H1 (cell line): ENCODE measurements around the gene FOSL2. TPM values are rescaled to one million over a fixed set of nuclear protein-coding genes. Genes with fewer than 3 reads are reported as not detected.

ENCODE experiments used
- CTCF ChIA-PET: fragments of 300-600 bp; sonication (Branson Sonifier 250); formaldehyde crosslinking; loops from one replicate; lab custom pipeline; 2021; ENCODE audit not compliant: partially characterized antibody; lab: Charles Lee
- POLR2A ChIA-PET: fragments of 300-600 bp; sonication (Branson Sonifier 250); formaldehyde crosslinking; loops from one replicate; lab custom pipeline; 2021; ENCODE audit warnings: inconsistent platforms; ENCODE audit not compliant: partially characterized antibody; lab: Charles Lee
- DNase-seq, 2 experiments: peaks; one replicate each; pipeline versions ENCODE4 v3.0.0 to v3.0.0-alpha.2; 2010 to 2022; ENCODE audit warnings: low spot score in 2 of 2, low read depth in 1 of 2, mixed read lengths in 1 of 2
- FAIRE-seq: peaks from 2 replicates; lab custom pipeline; 2011; peaks lifted over from hg19 to GRCh38; lab: Jason Lieb, UNC
- H2AFZ ChIP-seq: 2 replicates; pipeline ENCODE4 v1.8.1; 2012; ENCODE audit warnings: low read length, inconsistent platforms
- H2AK5ac ChIP-seq: 2 replicates; pipeline ENCODE4 v1.6.1; 2013; ENCODE audit warnings: low read depth, low read length
- H2BK120ac ChIP-seq: replicated peaks from 2 replicates; pipeline ENCODE3; 2013; ENCODE audit warnings: low read depth, low read length, inconsistent platforms
- H2BK12ac ChIP-seq: 2 replicates; pipeline ENCODE4 v1.6.1; 2013; ENCODE audit warnings: low read depth, low read length
- H2BK15ac ChIP-seq: 2 replicates; pipeline ENCODE4 v1.6.1; 2013; ENCODE audit warnings: low read length
- H2BK20ac ChIP-seq: 2 replicates; pipeline ENCODE4 v1.6.1; 2013; ENCODE audit warnings: low read length
- H2BK5ac ChIP-seq: 2 replicates; pipeline ENCODE4 v1.6.1; 2013; ENCODE audit warnings: low read depth, low read length
- H3K14ac ChIP-seq: 2 replicates; pipeline ENCODE4 v1.6.1; 2013; ENCODE audit warnings: inconsistent platforms; ENCODE audit not compliant: insufficient read length
- H3K18ac ChIP-seq: 2 replicates; pipeline ENCODE4 v1.6.1; 2013; ENCODE audit warnings: low read length; ENCODE audit errors: extremely low read depth
- H3K23ac ChIP-seq: 2 replicates; pipeline ENCODE4 v1.6.1; 2013; ENCODE audit warnings: inconsistent platforms; ENCODE audit not compliant: insufficient read length
- H3K23me2 ChIP-seq: 2 replicates; pipeline ENCODE4 v1.6.1; 2013; ENCODE audit warnings: low read depth, low read length
- H3K27ac ChIP-seq: 2 replicates; pipeline ENCODE4 v1.6.1; 2011; ENCODE audit warnings: low read depth, low read length, inconsistent platforms
- H3K27me3 ChIP-seq, 4 experiments: replicated peaks in 1 of 4; 1 replicate in 1 of 4; 2 replicates in 3 of 4; pipeline versions ENCODE4 v1.6.1 to v1.8.1; 2011 to 2013; ENCODE audit warnings: low read length in 3 of 4, mild to moderate bottlenecking in 3 of 4, inconsistent platforms in 2 of 4, mixed read lengths in 2 of 4, moderate library complexity in 1 of 4; ENCODE audit not compliant: control insufficient read depth in 3 of 4, insufficient read depth in 3 of 4; ENCODE audit errors: extremely low read depth in 1 of 4
- H3K36me3 ChIP-seq, 4 experiments: 2 replicates each; pipeline versions ENCODE4 v1.6.1 to v1.8.1; 2011 to 2013; ENCODE audit warnings: mild to moderate bottlenecking in 4 of 4, low read length in 3 of 4, moderate library complexity in 2 of 4, control low read depth in 1 of 4, inconsistent platforms in 1 of 4; ENCODE audit not compliant: insufficient read depth in 4 of 4, control insufficient read depth in 2 of 4
- H3K4ac ChIP-seq: replicated peaks from 2 replicates; pipeline ENCODE3; 2013; ENCODE audit warnings: low read length, low read depth, mixed read lengths, inconsistent platforms; ENCODE audit not compliant: insufficient read length
- H3K4me1 ChIP-seq, 4 experiments: replicated peaks in 1 of 4; 1 replicate in 1 of 4; 2 replicates in 3 of 4; pipeline versions ENCODE4 v1.6.1 to v1.8.1; 2011 to 2013; ENCODE audit warnings: low read length in 3 of 4, inconsistent platforms in 2 of 4, mixed read lengths in 1 of 4; ENCODE audit not compliant: insufficient read depth in 4 of 4, control insufficient read depth in 3 of 4
- H3K4me2 ChIP-seq, 2 experiments: 2 replicates each; pipeline versions ENCODE4 v1.6.1 to v1.8.1; 2011 to 2013; ENCODE audit warnings: low read depth in 2 of 2, low read length in 2 of 2, control low read depth in 1 of 2, inconsistent platforms in 1 of 2, mild to moderate bottlenecking in 1 of 2; ENCODE audit not compliant: insufficient read depth in 1 of 2
- H3K4me3 ChIP-seq, 4 experiments: fragments of 200-600, 300-600 bp in 1 of 4; sonication (generic), shearing (Covaris generic), sonication (Bioruptor Twin) in 1 of 4; 2 replicates each; pipeline versions ENCODE4 v1.5.1 to v1.8.1; 2011 to 2016; ENCODE audit warnings: low read length in 4 of 4, low read depth in 3 of 4, control low read depth in 2 of 4, inconsistent platforms in 2 of 4, mild to moderate bottlenecking in 2 of 4, mixed read lengths in 1 of 4, moderate library complexity in 1 of 4; ENCODE audit not compliant: insufficient read depth in 2 of 4; ENCODE audit errors: extremely low read depth in 1 of 4
- H3K56ac ChIP-seq: replicated peaks from 2 replicates; pipeline ENCODE3; 2013; ENCODE audit warnings: low read depth, mild to moderate bottlenecking, mixed read lengths, low read length, inconsistent platforms; ENCODE audit not compliant: insufficient read length
- H3K79me1 ChIP-seq: 2 replicates; pipeline ENCODE4 v1.6.1; 2013; ENCODE audit warnings: low read depth, low read length, control low read depth
- H3K79me2 ChIP-seq, 2 experiments: 2 replicates each; pipeline versions ENCODE4 v1.6.1 to v1.8.1; 2012 to 2013; ENCODE audit warnings: low read length in 2 of 2, mild to moderate bottlenecking in 2 of 2, inconsistent platforms in 1 of 2; ENCODE audit not compliant: insufficient read depth in 2 of 2, control insufficient read depth in 1 of 2
- H3K9ac ChIP-seq, 4 experiments: replicated peaks in 1 of 4; 1 replicate in 1 of 4; 2 replicates in 3 of 4; pipeline versions ENCODE4 v1.6.1 to v1.8.1; 2011 to 2013; ENCODE audit warnings: low read depth in 3 of 4, low read length in 3 of 4, control low read depth in 2 of 4, mild to moderate bottlenecking in 2 of 4, moderate library complexity in 2 of 4, inconsistent platforms in 1 of 4; ENCODE audit errors: extremely low read depth in 1 of 4
- H3K9me3 ChIP-seq, 2 experiments: 2 replicates each; pipeline versions ENCODE4 v1.6.1 to v1.8.1; 2012 to 2013; ENCODE audit warnings: mild to moderate bottlenecking in 2 of 2, moderate library complexity in 2 of 2, control low read depth in 1 of 2, inconsistent platforms in 1 of 2, low read depth in 1 of 2, low read length in 1 of 2, mixed read lengths in 1 of 2; ENCODE audit not compliant: insufficient read depth in 2 of 2
- H4K20me1 ChIP-seq, 2 experiments: replicated peaks in 1 of 2; 2 replicates each; pipeline versions ENCODE3 to v1.8.1; 2011 to 2013; ENCODE audit warnings: inconsistent platforms in 2 of 2, low read length in 2 of 2, mild to moderate bottlenecking in 1 of 2; ENCODE audit not compliant: insufficient read depth in 2 of 2, control insufficient read depth in 1 of 2
- H4K5ac ChIP-seq: 2 replicates; pipeline ENCODE4 v1.6.1; 2013; ENCODE audit warnings: low read length, low read depth, mixed read lengths, inconsistent platforms; ENCODE audit not compliant: insufficient read length
- H4K8ac ChIP-seq: 2 replicates; pipeline ENCODE4 v1.8.0; 2013; ENCODE audit warnings: mild to moderate bottlenecking, moderate library complexity, low read length, inconsistent platforms; ENCODE audit not compliant: insufficient read depth; ENCODE audit errors: extremely low read depth
- H4K91ac ChIP-seq: replicated peaks from 2 replicates; pipeline ENCODE3; 2013; ENCODE audit warnings: low read length, mixed read lengths, inconsistent platforms; ENCODE audit not compliant: insufficient read length
- BRCA1 ChIP-seq: IDR thresholded peaks from 2 replicates; pipeline ENCODE4 v1.6.1; 2012; ENCODE audit warnings: low read depth, low read length, improper control_type of control experiment
- EGR1 ChIP-seq: IDR thresholded peaks from 2 replicates; pipeline ENCODE4 v1.6.1; 2011; ENCODE audit warnings: low read depth, low read length, borderline replicate concordance
- HDAC2 ChIP-seq, 2 experiments: fragments of 300-600 bp in 1 of 2; sonication (generic) in 1 of 2; IDR thresholded peaks; 2 replicates each; pipeline ENCODE4 v1.6.1; 2011 to 2012; ENCODE audit warnings: low read depth in 2 of 2, low read length in 2 of 2, mild to moderate bottlenecking in 2 of 2, moderate library complexity in 2 of 2, borderline replicate concordance in 1 of 2, inconsistent platforms in 1 of 2
- KDM5A ChIP-seq: fragments of 200-600 bp; IDR thresholded peaks from 2 replicates; pipeline ENCODE4 v1.7.1; 2012; ENCODE audit warnings: mild to moderate bottlenecking, low read length, inconsistent platforms, mixed read lengths
- PHF8 ChIP-seq: fragments of 200-600 bp; sonication (generic); conservative IDR thresholded peaks from 2 replicates; pipeline ENCODE4 v1.7.1; 2012; ENCODE audit warnings: low read depth, mild to moderate bottlenecking, inconsistent platforms, low read length, moderate library complexity
- RAD21 ChIP-seq, 2 experiments: IDR thresholded peaks in 1 of 2; conservative IDR thresholded peaks in 1 of 2; 2 replicates each; pipeline ENCODE4 v1.6.1; 2011; ENCODE audit warnings: low read depth in 2 of 2, low read length in 2 of 2, improper control_type of control experiment in 1 of 2, inconsistent platforms in 1 of 2, mild to moderate bottlenecking in 1 of 2, moderate library complexity in 1 of 2
- SAP30 ChIP-seq: fragments of 300-600 bp; sonication (generic); IDR thresholded peaks from 2 replicates; pipeline ENCODE4 v1.7.1; 2012; ENCODE audit warnings: low read length, moderate library complexity, mild to moderate bottlenecking, inconsistent platforms; ENCODE audit not compliant: insufficient read depth, insufficient replicate concordance
- WGBS, 2 experiments: shearing (Covaris generic) in 1 of 2; methylation state at CpG; one replicate each; pipeline versions ENCODE4 v1.1.6 to v1.1.7; 2013 to 2015; ENCODE audit warnings: low lambda C conversion rate in 2 of 2, mixed read lengths in 2 of 2, inconsistent platforms in 1 of 2, low coverage in 1 of 2, missing lambda C conversion rate in 1 of 2; ENCODE audit not compliant: insufficient replicate concordance in 2 of 2, insufficient coverage in 1 of 2, insufficient read length in 1 of 2; ENCODE audit errors: extremely low coverage in 1 of 2, missing lambda C conversion rate in 1 of 2; 5-methylcytosine and 5-hydroxymethylcytosine counted together
- polyA plus RNA-seq, 7 experiments: library from polyadenylated mRNA; depleted of rRNA in 3 of 7; stranded (reverse) in 5 of 7; unstranded in 2 of 7; fragments of >200 nt in 5 of 7; fragments of 200-250 nt in 2 of 7; gene quantifications; 1 replicate in 5 of 7; 2 replicates in 1 of 7; 4 replicates in 1 of 7; pipeline versions ENCODE4 v1.2.1 to v1.2.3, GENCODE V29; 2011 to 2013; ENCODE audit warnings: missing spikeins in 2 of 7, mixed read lengths in 2 of 7
- total RNA-seq: library from RNA; stranded (reverse); fragmentation: NEBNext Ultra II Directional; extraction: Animal tissue kit (Norgen Biotek cat#: 25700); gene quantifications from 2 replicates; pipeline ENCODE4 v1.2.1, GENCODE V29; 2021

Gene FOSL2
- total and polyA plus RNA-seq, 2 of the 8 experiments (the other 6 are each of a cell fraction or from before 2014, with no cell fraction given): 1.5 to 4.5 TPM

- no peaks in the 10 kb centered on the region for H3K9me3 ChIP-seq
- H2BK20ac ChIP-seq: no peak overlapping the region
- H2BK12ac ChIP-seq: peak overlapping the region; percentile 62; the same call in 1 of the 2 replicates
- H3K56ac ChIP-seq: no peak overlapping the region
- H4K20me1 ChIP-seq: peaks cover 2 to 8% of the 10 kb centered on the region in 2 experiments
- H3K4me2 ChIP-seq: peak overlapping the region; percentile 81 to 87
- ChIA-PET POLR2A (interaction anchor here (0.6 to 4.2 kb wide), 18 partner anchors 9 to 674 kb away, joined by 3 to 17 read pairs (median 4); partner anchors contain the start of genes BABAM2 and RBKS), CTCF (interaction anchor here (1.0 to 1.6 kb wide), 6 partner anchors 8 to 83 kb away, joined by 3 to 5 read pairs (median 4); no protein-coding TSS in a partner anchor)
- 3% methylated on average over 28 of the region's 49 CpGs; no CpG with 5 or more reads in 1 of the 2 experiments for WGBS, 2 experiments
- peak overlapping the region; percentile 63 for H4K8ac ChIP-seq
- H3K18ac ChIP-seq: peak overlapping the region; percentile 28; the same call in 1 of the 2 replicates
- H3K4me1 ChIP-seq: peaks cover 9 to 22% (median 14%) of the 10 kb centered on the region in 4 experiments
- FAIRE-seq: no peak
- no peak overlapping the region for H4K5ac ChIP-seq
- no peaks in the 10 kb centered on the region for H3K79me2 ChIP-seq
- H4K91ac ChIP-seq: peak overlapping the region; percentile 64
- peaks cover 19 to 58% (median 45%) of the 10 kb centered on the region in 4 experiments for H3K27me3 ChIP-seq
- peak overlapping the region; percentile 40 for H3K4ac ChIP-seq
- peaks cover 26% of the 10 kb centered on the region for H3K23me2 ChIP-seq
- H3K79me1 ChIP-seq: no peaks in the 10 kb centered on the region
- H3K23ac ChIP-seq: no peak overlapping the region
- no peak overlapping the region; the same call in 1 of the 2 replicates for H2BK15ac ChIP-seq
- no peak overlapping the region for H3K14ac ChIP-seq
- H2AK5ac ChIP-seq: no peak overlapping the region
- 0 out of 2 replicates have a peak overlapping the region, but pooled peaks have one; percentile 45 for H2AFZ ChIP-seq
- peak overlapping the region; percentile 20; the same call in 1 of the 2 replicates for H2BK5ac ChIP-seq
- H3K36me3 ChIP-seq: no peaks in the 10 kb centered on the region
- H3K27ac ChIP-seq: no peak overlapping the region
- peak in 1 of 2 experiments; percentile 77 for DNase-seq
- H3K4me3 ChIP-seq: peak overlapping the region; percentile 51 to 94 (median 69)
- no peak overlapping the region for H2BK120ac ChIP-seq
- H3K9ac ChIP-seq: peak overlapping the region in 2 of 4 experiments; percentile 46 to 51; a peak in 3 of 7 replicates
- TF ChIP-seq BRCA1: no peak
- TF ChIP-seq EGR1: no peak
- peak in 1 of 2 experiments; percentile 92; a peak in 2 of 4 replicates for TF ChIP-seq HDAC2 (IDR thresholded peaks at IDR 0.05; ENCODE audit: borderline replicate concordance in 1 of 2, low read depth in 2 of 2, low read length in 2 of 2)
- TF ChIP-seq SAP30: no peak
- TF ChIP-seq RAD21 (IDR thresholded peaks at IDR 0.05 in 1 of 2, conservative IDR thresholded peaks at IDR 0.05 in 1 of 2; ENCODE audit: low read depth in 2 of 2, low read length in 2 of 2): no peak
- no peak for TF ChIP-seq KDM5A
- TF ChIP-seq PHF8: peak; percentile 9; the same call in 1 of the 2 replicates
Measured at GRCh38 chr2:28390746-28391563, 1.7 kb upstream of the FOSL2 start.
